Measurements from ENCODE around the gene SLC25A10.
"Not testable (repeated sequence)": the region's sequence is repeated elsewhere in the genome, so short reads cannot be mapped to it uniquely, and the experiment has no call there.

SLC25A10 gene

GRCh38 chr17:81711814-81712467 lies at the start of gene SLC25A10:
Gene SLC25A10, plus strand, starts transcription at chr17:81712284. Its CDS starts 143 bp downstream, at chr17:81712427.
- DNase-seq (ENCODE audit: low read depth) = peak; percentile 64

- no peak for DNase-seq (ENCODE audit: low read depth)
These were observed 48.0 kb upstream of the SLC25A10 start for GRCh38 chr17:81664051-81664470.

GRCh38 chr17:81665205-81666091 lies 46.6 kb upstream of the SLC25A10 start:
- DNase-seq (ENCODE audit: low read depth) = no peak

GRCh38 chr17:81666092-81666341 lies 46.1 kb upstream of the SLC25A10 start:
- DNase-seq (ENCODE audit: low read depth) = no peak

- peak; percentile 89 for DNase-seq (ENCODE audit: low read depth)
These were observed 45.5 kb upstream of the SLC25A10 start, which contains the start of the genes CCDC137 and OXLD1 for GRCh38 chr17:81666342-81667191. Gene CCDC137, plus strand, starts transcription at chr17:81666737. Its CDS starts 30 bp downstream, at chr17:81666767. Gene OXLD1, minus strand, starts transcription at chr17:81666605. Its CDS starts 28 bp downstream, at chr17:81666577.

GRCh38 chr17:81667754-81668153 lies 44.3 kb upstream of the SLC25A10 start:
- no peak for DNase-seq (ENCODE audit: low read depth)

GRCh38 chr17:81672504-81672903 lies 39.6 kb upstream of the SLC25A10 start:
- DNase-seq (ENCODE audit: low read depth) = no peak

GRCh38 chr17:81672954-81673353 lies 39.1 kb upstream of the SLC25A10 start:
- no peak for DNase-seq (ENCODE audit: low read depth)

- DNase-seq (ENCODE audit: low read depth) = no peak
These were observed 38.4 kb upstream of the SLC25A10 start for GRCh38 chr17:81673561-81674258.

- not testable (repeated sequence) for DNase-seq (ENCODE audit: low read depth)
These were observed 36.4 kb upstream of the SLC25A10 start for GRCh38 chr17:81675515-81676221.

- DNase-seq (ENCODE audit: low read depth) = no peak
These were observed 35.2 kb upstream of the SLC25A10 start for GRCh38 chr17:81676906-81677305.

- DNase-seq (ENCODE audit: low read depth) = no peak
These were observed 31.9 kb upstream of the SLC25A10 start for GRCh38 chr17:81680150-81680549.

GRCh38 chr17:81681672-81682071 lies 30.4 kb upstream of the SLC25A10 start:
- DNase-seq (ENCODE audit: low read depth) = no peak

GRCh38 chr17:81682565-81683207 lies 29.4 kb upstream of the SLC25A10 start:
- no peak for DNase-seq (ENCODE audit: low read depth)

GRCh38 chr17:81683208-81683583 lies 28.9 kb upstream of the SLC25A10 start:
- no peak for DNase-seq (ENCODE audit: low read depth)

- peak; percentile 94 for DNase-seq (ENCODE audit: low read depth)
These were observed 28.3 kb upstream of the SLC25A10 start, which contains the start of the genes ARL16 and HGS for GRCh38 chr17:81683584-81684441. Gene ARL16, minus strand, starts transcription at chr17:81683797. Its CDS starts 44 bp downstream, at chr17:81683753. Gene HGS, plus strand, starts transcription at chr17:81684011. Its CDS starts 56 bp downstream, at chr17:81684067.

GRCh38 chr17:81684442-81684911 lies 27.6 kb upstream of the SLC25A10 start:
- no peak for DNase-seq (ENCODE audit: low read depth)

GRCh38 chr17:81685108-81685507 lies 27.0 kb upstream of the SLC25A10 start:
- DNase-seq (ENCODE audit: low read depth) = no peak

GRCh38 chr17:81686614-81687013 lies 25.5 kb upstream of the SLC25A10 start:
- DNase-seq (ENCODE audit: low read depth) = no peak
